A172 (cell line): Measurements from ENCODE around the gene MEF2D. TPM values are rescaled to one million over a fixed set of nuclear protein-coding genes. Genes with fewer than 3 reads are reported as not detected.

ENCODE experiments used
- DNase-seq: peaks from one replicate; pipeline ENCODE4 v3.0.0-alpha.2; 2015; ENCODE audit warnings: low spot score
- total RNA-seq: library from RNA; depleted of rRNA; stranded (reverse); fragments of >200 nt; shearing (Covaris generic); gene quantifications from 2 replicates; pipeline ENCODE4 v1.2.3, GENCODE V29; 2014; rRNA removed

Gene MEF2D
- total RNA-seq: 14.6 and 22.2 TPM in 2 replicates

DNA sequence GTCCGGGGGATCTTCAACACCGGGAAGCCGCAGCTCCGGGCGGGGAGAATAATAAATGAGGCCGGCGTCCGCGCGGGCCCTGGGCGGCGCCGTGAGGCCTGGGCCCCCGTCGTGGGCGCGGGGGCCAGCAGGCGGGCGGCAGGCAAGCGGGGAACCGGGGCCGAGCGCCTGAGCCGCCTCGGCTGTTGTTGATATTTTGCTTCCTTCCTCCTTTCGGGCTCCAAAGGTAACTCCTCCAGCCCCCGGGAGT lies at the start of gene MEF2D:
MEF2D (minus strand) TSS at position 233 of the 250 bp plus-strand sequence. CDS start 17,483 bp downstream, outside the sequence.
- no peak for DNase-seq

DNA sequence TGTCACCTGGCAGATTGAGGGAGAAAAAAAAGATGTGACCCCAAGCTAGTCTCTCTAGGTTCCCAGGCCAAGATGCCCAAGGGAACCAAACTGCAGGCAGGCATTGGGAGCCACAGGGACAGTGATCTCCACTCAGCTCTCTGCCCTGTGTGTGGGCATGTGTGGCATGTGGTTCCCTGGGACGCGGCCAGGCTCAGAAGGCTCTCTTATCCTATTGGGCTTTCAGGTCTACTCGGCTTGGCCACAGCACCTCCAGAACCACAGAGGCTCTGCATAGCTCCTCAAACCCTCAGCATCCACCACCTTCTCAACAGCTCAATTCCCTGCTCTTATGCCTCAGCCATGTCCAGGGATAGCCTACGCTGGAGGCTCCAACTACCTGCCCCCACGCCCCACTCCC lies 49.8 kb upstream of the MEF2D start:
- no peak for DNase-seq

DNA sequence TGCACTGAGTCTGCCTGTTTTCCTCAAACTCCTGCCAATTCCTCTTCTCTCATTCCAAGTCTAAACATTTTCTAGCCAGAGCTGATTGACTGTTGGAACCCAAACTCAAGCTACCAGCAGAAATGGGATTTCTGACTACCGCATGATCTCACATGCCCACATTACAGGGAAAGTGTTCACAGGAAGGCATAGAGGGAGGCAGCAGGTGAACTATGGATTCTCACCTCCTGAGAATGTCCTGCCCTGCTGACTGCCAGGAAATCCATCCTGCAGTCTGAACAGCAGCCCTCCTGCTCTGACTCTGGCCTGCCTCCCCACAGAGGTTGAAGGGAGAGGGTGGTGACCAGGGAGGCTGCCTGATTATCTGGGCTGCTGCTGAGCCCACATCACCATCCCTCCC lies 49.3 kb upstream of the MEF2D start:
- no peak for DNase-seq

DNA sequence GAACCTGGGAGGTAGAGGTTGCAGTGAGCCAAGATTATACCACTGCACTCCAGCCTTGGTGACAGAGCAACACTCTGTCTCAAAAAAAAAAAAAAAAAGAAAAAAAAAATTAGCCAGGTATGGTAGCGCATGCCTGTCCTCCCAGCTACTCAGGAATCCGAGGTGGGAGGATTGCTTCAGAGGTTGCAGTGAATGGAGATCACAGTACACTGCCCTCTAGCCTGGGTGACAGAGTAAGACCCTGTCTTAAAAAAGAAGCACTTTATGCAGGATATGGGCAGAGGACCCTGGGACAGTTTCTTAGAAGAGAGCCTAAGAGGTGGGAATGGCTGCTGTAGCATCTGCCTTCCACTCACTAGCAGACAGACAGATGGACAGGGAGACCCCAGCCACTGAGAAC lies 48.8 kb upstream of the MEF2D start:
- no peak for DNase-seq

DNA sequence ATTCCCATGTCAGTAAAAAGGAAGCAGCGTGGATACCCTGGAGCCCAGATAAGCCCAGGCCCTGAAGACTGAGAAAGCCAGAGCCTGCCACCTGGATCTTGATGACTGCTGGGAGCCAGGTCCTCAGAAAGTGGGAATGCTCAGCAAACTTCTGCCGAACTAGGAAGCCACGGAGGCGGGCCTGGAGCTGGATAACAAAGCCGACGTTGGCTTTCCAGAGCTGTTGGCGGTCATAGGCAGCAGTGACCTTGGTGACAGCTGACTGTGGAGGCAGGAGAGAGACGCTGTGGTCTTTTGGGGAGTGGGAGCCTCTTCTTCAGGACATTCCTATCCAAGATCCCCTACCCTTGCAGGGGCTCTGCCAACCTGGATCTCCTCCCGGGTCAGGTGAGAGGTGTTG lies 47.4 kb upstream of the MEF2D start:
- no peak for DNase-seq

DNA sequence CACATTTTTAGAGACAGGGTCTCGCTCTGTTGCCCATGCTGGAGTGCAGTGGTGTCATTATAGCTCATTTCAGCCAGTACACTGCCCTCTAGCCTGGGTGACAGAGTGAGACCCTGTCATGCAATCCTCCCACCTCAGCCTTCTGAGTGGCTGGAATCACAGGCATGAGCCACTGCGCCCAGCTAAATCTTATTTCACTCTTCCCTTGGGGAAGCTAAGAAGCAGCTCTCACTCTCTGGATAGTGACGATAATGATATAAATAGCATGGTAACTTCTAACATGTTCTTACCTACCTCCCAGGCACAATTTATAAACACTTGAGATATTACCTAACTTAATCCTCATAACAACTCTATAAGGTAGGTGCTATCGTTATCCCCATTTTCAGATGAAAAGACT lies 46.9 kb upstream of the MEF2D start:
- no peak for DNase-seq

DNA sequence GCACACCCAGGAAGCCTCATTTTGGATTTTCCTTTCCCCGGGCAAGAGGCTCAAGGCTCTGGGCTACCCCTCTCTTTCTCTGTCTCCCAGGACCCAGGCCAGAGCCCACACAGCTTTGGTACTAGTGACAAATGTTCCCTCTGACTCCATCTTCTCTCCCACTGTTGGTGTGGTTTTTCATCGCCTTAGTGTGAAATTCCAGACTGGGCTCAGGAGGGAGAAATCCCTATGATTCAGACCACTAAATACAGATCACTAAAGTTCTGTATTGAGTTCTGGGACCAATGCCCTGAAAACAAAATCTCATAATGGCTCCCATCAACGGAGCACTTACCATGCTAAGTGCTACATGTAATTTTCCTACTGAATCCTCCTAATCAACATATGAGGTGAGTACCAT lies 45.7 kb upstream of the MEF2D start:
- DNase-seq: no peak

DNA sequence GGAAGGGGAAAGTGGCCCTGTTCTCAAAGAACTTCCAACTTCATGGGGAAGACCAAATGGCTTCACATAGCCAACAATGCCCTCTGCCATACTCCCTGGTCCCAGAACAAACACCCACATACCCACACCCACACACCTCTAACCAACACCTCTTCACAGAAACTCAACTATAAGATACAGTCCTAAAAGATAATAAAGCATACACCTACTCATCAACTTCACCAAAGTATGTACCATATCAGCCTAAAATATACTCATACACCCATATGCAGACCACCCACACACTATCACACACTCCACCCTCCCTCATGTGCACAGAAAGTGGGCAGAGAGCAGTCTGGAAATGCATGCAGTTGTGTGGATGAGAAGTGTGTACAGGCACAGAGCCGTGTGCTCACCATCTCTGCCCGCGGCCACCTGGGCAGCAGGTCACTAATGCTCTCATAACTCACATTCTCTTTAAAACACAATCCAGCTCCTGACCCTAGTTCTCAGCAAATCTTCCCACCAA lies 44.1 kb upstream of the MEF2D start:
- DNase-seq: no peak

DNA sequence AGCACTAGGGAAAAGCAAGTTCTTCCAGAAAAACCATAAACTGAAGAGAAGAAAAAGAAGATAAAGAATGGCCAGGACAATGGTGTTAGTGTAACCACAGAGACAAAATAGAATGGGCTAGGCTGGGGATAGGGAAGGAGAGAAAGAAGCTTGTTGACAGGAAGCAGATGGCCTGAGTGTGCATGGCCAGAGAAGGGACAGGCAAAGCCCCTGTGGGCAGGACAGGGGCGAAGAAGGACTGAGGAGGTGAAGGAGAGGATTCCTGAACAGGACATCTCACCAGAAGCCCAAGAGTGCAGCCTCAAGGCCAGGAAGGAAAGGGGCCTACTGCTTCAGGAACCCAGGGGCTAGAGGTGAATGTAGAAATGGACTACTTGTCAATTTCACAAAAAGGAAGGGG lies 42.5 kb upstream of the MEF2D start:
- DNase-seq: no peak

DNA sequence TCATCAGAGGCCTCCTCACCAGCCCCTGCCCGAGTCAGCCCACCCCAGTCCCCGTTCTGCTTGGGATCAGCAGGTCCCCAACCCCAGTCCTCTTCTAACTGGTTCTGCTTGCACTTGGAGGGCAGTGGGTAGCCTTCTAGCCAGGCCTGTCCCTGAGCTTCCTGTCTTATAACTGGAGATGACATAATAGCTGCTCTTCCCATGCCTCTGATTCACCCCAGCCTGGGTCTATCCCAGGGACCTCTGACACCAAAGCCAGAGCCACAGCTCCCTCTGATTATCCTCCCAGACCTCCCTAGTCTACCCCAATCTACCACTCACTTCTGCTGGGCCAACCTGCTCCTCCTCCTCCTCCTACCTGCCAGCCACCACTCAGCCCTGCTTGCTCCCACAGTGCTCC lies 40.4 kb upstream of the MEF2D start:
- no peak for DNase-seq

DNA sequence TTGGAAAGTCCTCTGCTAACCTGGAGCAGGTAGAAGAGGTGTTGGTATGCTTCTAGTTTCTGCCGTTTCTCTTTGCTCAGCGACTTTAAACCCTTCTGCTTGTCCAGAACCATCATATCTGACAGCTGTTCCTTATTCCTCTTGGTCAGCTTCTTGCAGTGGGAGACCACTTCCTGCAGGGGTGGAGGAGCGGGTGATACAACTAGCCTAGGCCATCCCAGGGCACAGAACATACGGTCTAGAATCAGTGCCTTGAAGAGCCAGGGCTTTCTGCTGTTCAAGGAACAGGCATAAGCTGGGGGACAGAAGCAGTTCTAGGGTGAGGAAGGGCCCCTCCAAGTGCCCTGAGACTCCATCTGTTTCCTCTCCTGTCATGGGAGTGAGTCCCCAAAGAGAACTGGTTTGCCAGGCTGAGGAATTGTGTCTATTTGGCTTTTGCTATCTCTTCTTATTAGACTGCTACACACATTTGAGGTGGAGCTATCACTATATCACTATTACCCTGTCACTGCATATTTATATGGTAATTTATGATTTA lies 39.3 kb upstream of the MEF2D start:
- no peak for DNase-seq

DNA sequence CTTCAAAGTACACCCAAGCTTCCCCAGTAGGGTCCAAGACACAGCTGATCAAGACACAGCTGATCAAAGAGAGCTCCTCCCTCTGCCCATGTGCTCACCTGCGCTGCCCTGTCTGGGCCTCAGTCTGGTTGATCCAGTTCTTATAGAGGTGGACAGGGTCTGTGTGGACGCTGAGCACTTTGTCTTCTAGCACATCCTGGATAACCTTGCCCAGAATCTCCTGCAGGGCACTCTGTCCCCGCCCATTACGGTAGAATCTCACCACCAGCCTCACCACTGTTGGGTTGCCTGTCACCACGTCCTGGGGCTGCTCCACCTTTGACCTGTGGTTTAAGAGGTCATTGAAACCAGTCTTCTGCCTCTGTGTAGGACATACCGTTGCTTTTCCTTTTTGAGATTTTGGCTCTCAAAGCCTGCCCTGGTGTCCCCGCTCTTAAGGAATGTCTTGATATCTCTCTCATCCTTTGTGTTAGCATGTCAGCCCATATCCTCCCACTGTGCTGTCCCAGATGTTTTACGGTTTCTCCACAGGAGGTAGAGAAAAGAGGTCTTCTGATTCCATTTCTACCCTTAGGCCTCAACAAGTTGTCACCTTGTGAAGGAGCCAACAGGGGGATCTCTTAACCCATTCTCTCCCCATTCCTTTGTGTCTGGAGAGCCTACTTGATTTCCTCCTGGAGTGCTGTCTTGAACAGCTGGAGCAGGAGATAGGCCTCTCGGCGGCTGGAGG lies 38.3 kb upstream of the MEF2D start:
- DNase-seq: no peak

DNA sequence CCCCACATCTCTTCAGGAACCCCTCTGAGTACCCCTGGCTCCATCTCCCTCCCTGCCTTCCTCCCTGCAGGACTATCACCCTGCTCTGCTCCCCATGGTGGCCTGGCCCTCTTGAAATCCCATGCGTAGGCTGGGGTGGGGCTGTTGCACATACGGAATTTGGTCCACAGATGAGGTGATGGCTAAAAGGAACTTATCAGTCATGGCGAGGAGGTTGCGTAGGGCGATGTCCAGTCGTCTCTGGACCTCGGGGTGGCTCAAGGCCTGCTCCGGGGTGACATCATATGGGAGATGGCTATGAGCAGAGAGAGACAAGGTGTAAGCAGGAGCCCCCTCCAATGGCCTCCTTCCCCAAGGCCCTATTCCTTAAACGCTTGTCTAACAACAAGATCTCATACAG lies 36.5 kb upstream of the MEF2D start:
- DNase-seq: no peak

DNA sequence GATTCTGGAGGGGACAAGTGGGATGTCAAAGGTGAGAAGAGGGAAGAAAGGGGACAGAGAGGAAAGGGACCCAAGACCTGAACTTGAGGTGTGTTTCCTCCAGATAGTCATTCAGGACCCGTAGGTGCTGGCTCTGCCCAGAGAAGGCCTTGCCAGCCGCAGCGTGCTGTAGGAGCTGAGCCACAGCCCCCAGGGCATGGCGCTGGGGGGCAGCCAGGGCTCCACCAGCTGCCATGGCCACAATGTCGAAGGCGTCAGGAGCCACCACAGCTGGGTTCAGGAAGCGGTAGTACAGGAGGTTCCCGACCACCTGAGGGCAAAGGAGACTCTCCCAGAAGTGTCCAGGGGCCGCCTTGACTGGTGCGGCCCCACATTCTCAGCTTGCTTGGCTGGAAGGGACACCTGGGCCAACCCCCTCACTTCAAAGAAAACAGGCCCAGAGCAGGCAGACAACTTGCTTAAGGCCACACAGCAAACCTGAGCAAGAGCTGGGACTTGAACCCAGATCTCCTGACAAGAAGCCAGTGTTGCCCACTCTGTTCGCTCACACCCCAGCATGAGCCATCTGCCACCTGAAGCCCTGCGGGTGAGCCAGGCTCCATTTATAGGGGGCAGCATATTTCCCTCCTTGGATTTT lies 34.0 kb upstream of the MEF2D start:
- DNase-seq: no peak

DNA sequence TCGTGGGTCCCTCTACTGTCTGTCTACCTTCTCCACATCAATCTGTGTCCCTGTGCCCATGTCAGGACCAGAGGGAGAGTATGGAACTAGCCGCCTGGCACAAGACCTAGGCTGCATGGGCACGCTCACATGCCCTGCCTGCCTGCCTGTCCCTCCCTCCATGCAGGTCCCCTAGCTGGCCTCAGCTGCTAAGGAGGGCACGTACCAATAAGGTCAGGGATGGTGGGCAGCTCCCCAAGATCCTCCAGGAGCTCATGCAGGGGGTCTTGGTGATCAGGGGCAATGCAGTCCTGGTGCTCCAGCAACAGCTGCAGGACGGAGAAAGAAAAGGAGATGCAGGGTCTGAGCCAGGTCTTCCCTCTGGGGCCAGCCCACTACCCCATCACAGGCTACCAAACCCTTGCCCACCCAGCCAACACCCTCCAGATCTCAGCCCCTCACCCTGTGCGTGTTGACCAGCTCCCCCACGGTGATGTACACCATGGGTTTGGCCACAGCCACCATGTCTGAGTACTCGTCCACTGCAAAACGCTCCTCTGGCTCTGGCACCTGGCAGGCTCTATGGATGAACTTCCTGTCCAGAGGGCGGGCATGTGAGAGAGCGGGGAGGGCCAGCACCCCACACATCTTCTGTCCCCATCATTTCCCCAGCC lies 33.1 kb upstream of the MEF2D start:
- no peak for DNase-seq

DNA sequence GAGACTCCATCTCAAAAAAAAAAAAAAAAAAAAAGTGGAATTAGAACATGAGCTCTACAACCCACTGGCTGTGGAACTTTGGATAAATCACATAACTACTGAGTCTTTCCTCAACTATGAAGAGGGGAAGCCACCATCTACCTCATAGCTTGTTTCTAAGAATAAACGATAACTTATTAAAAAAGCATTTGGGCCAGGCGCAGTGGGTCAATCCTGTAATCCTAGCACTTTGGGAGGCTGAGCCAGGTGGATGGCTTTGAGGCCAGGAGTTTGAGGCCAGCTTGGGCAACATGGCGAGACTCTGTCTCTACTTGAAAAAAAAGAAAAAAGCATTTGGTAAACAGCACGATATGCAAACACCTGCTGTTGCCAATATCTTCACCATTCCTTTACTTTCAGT lies 31.8 kb upstream of the MEF2D start:
- DNase-seq: no peak

DNA sequence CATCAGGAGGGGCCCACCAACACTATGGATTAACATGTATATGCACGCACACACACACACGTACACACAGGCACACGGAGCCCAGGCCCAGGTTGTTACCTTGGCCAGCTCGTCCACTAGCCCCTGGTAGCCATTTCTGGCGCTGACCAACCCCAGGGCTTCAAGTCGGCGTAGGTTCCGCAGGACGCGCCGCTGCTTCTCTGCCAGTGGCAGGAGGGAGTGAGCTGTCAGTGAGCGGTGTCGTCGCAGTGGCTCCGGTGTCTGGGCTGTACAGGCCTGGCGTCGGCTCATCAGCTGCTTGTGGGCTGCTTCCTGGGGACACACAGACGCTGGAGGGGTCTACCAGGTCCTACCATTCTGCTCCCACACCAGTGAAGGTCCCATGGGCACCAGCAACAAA lies 29.4 kb upstream of the MEF2D start:
- no peak for DNase-seq

DNA sequence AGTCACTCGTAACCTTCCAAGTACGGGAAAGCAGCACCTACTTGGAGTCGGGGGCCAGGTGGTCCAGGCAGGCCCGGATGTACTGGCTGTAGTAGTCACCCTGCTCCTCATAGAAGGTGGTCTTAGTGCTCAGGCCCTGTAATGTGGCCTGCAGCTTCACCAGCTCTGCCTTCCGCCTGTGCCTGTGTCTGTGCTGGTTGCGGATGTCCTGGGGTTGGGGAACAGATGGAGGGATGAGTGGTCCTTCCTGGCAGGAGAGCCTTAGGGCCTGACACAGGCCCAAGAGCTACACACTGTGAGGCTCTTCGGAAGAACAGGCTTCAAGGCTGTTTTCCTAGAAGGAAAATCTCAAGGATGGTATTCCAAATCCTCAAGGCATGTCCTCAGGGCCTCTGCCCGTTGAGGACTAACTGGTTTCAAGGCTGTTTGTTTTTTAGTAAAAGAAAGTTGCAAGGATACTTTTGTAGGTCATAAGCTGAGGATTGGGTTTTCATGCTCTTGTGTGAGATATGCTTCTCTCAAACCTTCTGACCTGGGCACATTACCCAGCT lies 28.4 kb upstream of the MEF2D start:
- DNase-seq: no peak

DNA sequence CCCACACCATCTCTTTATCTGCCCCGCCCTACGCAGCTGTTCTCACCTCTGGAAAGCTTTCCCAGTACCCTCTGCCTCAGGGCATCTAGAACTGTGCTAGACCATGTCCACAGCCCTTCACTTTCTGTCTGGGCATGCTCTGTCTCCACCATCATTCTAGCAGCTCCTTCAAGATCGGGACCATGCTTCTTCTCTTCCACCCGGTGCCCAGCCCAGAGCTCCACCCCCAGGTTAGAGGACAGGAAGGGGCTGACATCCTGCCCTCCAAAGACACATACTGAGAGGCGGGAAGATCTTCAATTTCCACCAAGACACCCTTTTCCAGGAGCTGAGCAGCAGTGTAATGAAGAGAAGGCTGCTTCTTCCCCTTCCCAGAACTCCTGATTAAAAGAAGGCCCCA lies 27.7 kb upstream of the MEF2D start:
- DNase-seq: no peak

DNA sequence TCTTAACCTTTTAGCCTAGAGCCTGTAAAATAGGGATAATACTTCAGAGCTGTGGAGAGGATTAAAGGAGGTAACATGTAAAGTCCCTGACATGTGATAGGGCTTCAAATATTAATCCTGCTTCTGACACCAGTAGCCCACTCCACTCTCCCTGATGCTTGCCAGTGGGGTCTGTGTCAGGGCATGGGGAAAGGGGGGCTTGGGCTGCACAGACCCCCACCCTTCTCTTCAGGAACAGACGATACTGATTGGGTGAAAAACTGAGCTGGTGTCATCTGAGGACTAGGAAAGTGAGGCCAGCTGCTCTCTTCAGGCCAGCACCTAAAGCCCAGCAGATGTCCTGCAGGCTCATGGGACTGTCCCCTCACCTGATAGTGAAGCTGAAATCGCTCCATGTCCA lies 27.0 kb upstream of the MEF2D start:
- DNase-seq: no peak

DNA sequence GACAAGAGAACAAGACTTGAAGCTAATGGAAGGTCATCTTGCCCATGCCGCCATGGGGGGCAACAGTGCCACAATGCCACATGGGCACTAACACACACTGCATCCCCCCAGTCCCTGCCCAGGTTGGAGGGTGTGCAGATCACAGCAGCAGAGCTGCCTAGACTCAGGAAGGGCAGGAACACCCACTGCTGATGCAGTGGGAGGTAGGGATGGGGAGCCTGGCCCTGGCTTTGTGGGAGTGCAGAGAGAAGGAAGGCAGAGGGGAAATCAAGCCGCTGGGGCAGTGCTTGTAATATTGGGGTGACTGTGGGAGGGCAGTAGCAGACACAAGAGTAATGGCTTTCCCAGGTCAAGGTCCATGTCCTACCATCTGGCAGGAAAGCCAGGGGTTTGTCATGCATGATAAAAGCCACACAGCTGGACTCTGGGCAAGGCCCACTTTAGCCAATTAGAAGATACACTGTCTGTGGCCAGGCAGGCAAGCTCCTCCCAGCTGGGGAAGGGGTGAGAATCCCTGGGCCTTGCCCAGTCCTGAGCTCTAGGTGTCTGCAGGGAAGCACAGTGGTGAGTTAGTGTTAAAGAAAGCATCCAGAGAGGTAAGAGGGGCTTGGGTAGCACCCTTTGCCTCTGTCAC lies 25.4 kb upstream of the MEF2D start:
- DNase-seq: no peak

DNA sequence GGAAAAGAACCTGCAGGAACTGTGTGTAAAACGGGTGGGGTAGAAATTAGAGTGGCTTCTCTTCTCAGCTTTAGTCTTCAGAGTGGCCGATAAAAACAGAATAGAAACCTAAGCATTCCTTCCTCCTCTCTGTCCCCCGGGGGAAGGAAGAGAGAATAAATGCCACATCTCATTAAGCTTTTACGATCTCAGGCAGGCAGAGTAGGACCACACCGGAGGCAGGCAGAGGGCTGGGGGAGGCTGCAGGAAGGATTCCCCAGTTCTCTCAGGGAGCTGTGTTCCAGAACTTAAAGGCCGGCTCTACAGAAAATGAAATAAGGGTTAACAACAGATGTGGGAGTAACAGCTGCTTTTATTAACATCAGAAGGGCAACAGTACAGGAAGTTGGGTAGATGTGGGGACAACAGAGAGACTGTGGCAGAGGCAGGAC lies 24.5 kb upstream of the MEF2D start:
- no peak for DNase-seq
